RKO (cell line): ENCODE measurements around the gene M6PR.

Experiments
- DNase-seq: peaks from one replicate; pipeline ENCODE4 v3.0.0-alpha.2; 2016; ENCODE audit warnings: low spot score

The M6PR gene

GRCh38 chr12:8949342-8950220 lies at the start of gene M6PR:
Gene M6PR (minus strand): TSS chr12:8949645. CDS start chr12:8946404, 3,241 bp downstream.
- peak; percentile 98 for DNase-seq

GRCh38 chr12:8996682-8997405 lies 47.4 kb upstream of the M6PR start:
- DNase-seq, result peak; percentile 51

- DNase-seq, result no peak
These were observed 45.8 kb upstream of the M6PR start for GRCh38 chr12:8995021-8995775.

GRCh38 chr12:8993827-8994226 lies 44.4 kb upstream of the M6PR start:
- DNase-seq, result no peak

GRCh38 chr12:8991371-8992345 lies 42.2 kb upstream of the M6PR start:
- DNase-seq, result no peak

- no peak for DNase-seq
These were observed 40.0 kb upstream of the M6PR start, which contains the start of gene KLRG1 for GRCh38 chr12:8989413-8989812. Gene KLRG1 (plus strand): TSS chr12:8989546. CDS start chr12:8989636, 90 bp downstream.

GRCh38 chr12:8987685-8988084 lies 38.2 kb upstream of the M6PR start:
- no peak for DNase-seq

- no peak for DNase-seq
These were observed 37.7 kb upstream of the M6PR start for GRCh38 chr12:8987163-8987562.

- DNase-seq, result no peak
These were observed 35.8 kb upstream of the M6PR start for GRCh38 chr12:8985213-8985754.

- no peak for DNase-seq
These were observed 30.7 kb upstream of the M6PR start for GRCh38 chr12:8980137-8980536.

- no peak for DNase-seq
These were observed 21.0 kb upstream of the M6PR start for GRCh38 chr12:8970432-8970831.

- DNase-seq, result no peak
These were observed 20.5 kb upstream of the M6PR start for GRCh38 chr12:8969861-8970411.

- DNase-seq, result no peak
These were observed 19.3 kb upstream of the M6PR start for GRCh38 chr12:8968761-8969160.

GRCh38 chr12:8960176-8960575 lies 10.7 kb upstream of the M6PR start:
- DNase-seq, result no peak

GRCh38 chr12:8958066-8958465 lies 8.6 kb upstream of the M6PR start:
- no peak for DNase-seq

GRCh38 chr12:8957561-8957960 lies 8.1 kb upstream of the M6PR start:
- DNase-seq, result no peak

GRCh38 chr12:8956772-8957171 lies 7.3 kb upstream of the M6PR start:
- DNase-seq, result no peak

- no peak for DNase-seq
These were observed 6.6 kb upstream of the M6PR start for GRCh38 chr12:8956073-8956472.

GRCh38 chr12:8953773-8954402 lies 4.4 kb upstream of the M6PR start:
- no peak for DNase-seq

- DNase-seq, result no peak
These were observed 2.3 kb upstream of the M6PR start for GRCh38 chr12:8951744-8952143.
